Measurements from ENCODE around the gene E2F2. TPM values are rescaled to one million over a fixed set of nuclear protein-coding genes. Genes with fewer than 3 reads are reported as not detected.

E2F2 gene
- total and polyA plus RNA-seq, 2 of the 13 experiments (the other 11 are each of a cell fraction or from before 2014, with no cell fraction given) = 0.65 to 6.6 TPM

GRCh38 chr1:23553231-23554126 is 22.4 kb upstream of the E2F2 start:
- H3K27ac ChIP-seq (ENCODE audit: extremely low read length, insufficient read depth, low read length) = peak overlapping the region; percentile 98
- no peaks in the 10 kb centered on the region for H3K36me3 ChIP-seq (replicated peaks in 1 of 2; ENCODE audit: control insufficient read depth in 1 of 2, insufficient read depth in 2 of 2, low read length in 2 of 2)
- intact Hi-C loops (cut with micrococcal nuclease; ENCODE audit: unreplicated experiment) (loop anchor here (10.0 kb wide), 1 partner anchor 191 kb away; the partner anchor contains the start of gene ELOA), in situ Hi-C loops (cut with HindIII; ENCODE audit: extremely low pct_ligation_motif_present, low pct_unique_long_range_greater_than_20kb) (no loop called here)
- no TSS peak for BruUV-seq (replicated peaks)
- H3K4me3 ChIP-seq (replicated peaks in 1 of 3; ENCODE audit: insufficient read depth in 1 of 3, low read depth in 2 of 3, low read length in 3 of 3) = peak overlapping the region in 2 of 3 experiments; percentile 55 to 72; a peak in 4 of 6 replicates
- no peak overlapping the region for H2AFZ ChIP-seq (ENCODE audit: low read length)
- DNase-seq (ENCODE audit: low spot score) (no peak), ATAC-seq (no peak), FAIRE-seq (no peak)
- H4K20me1 ChIP-seq (ENCODE audit: insufficient read depth, low read length) = 0 out of 2 replicates have a peak, but pooled peaks cover 1% of the 10 kb centered on the region
- POLR2A ChIA-PET = interaction anchor here (0.6 to 3.4 kb wide), 6 partner anchors 23 to 138 kb away, joined by 3 to 12 read pairs (median 8); partner anchors contain the start of gene RPL11
- peak overlapping the region; percentile 92 for H3K4me2 ChIP-seq (ENCODE audit: low read depth, low read length)
- 91% methylated on average over 21 of the region's 21 CpGs for WGBS (ENCODE audit: low lambda C conversion rate)
- H3K9me3 ChIP-seq (ENCODE audit: low read length) = no peaks in the 10 kb centered on the region
- peaks cover 69% of the 10 kb centered on the region for H3K4me1 ChIP-seq (ENCODE audit: insufficient read depth, low read length)
- CTCF ChIA-PET (ENCODE audit: low intra/inter-chr PET ratio, low total read pairs) = interaction anchor here (1.1 kb wide), 1 partner anchor 8 kb away, joined by 3 read pairs; no protein-coding TSS in a partner anchor
- no peaks in the 10 kb centered on the region; a peak in 1 of 5 replicates for H3K27me3 ChIP-seq (ENCODE audit: control insufficient read depth in 1 of 2, insufficient read depth in 2 of 2, low read length in 2 of 2)
- H3K79me2 ChIP-seq (ENCODE audit: insufficient read depth, low read length) = peaks cover 17% of the 10 kb centered on the region
- H3K9ac ChIP-seq (ENCODE audit: insufficient read depth, low read depth, low read length) = peak overlapping the region; percentile 91
- TF ChIP-seq ZNF232 (CRISPR knock-in tag; IDR thresholded peaks at IDR 0.05; ENCODE audit: borderline replicate concordance) (no peak), ZFP91 (CRISPR knock-in tag; IDR thresholded peaks at IDR 0.05; ENCODE audit: borderline replicate concordance) (0 out of 2 replicates have a peak, but pooled peaks have one; percentile 19), ZNF768 (CRISPR knock-in tag; IDR thresholded peaks at IDR 0.05) (peak; percentile 99), ZKSCAN8 (CRISPR knock-in tag; IDR thresholded peaks at IDR 0.05; ENCODE audit: borderline replicate concordance) (no peak), LRRFIP1 (CRISPR knock-in tag; conservative IDR thresholded peaks at IDR 0.05) (no peak), ZNF788 (CRISPR knock-in tag; IDR thresholded peaks at IDR 0.05; ENCODE audit: borderline replicate concordance) (no peak), MAX (IDR thresholded peaks at IDR 0.05) (no peak), GRHL1 (CRISPR knock-in tag; conservative IDR thresholded peaks at IDR 0.05) (no peak), ZNF337 (CRISPR knock-in tag; IDR thresholded peaks at IDR 0.05; ENCODE audit: borderline replicate concordance, low read depth) (no peak), AKAP8 (CRISPR knock-in tag; IDR thresholded peaks at IDR 0.05) (no peak), ATM (IDR thresholded peaks at IDR 0.05; ENCODE audit: borderline replicate concordance) (no peak), ZNF292 (CRISPR knock-in tag; IDR thresholded peaks at IDR 0.05; ENCODE audit: borderline replicate concordance, low read depth) (no peak), ZNF484 (CRISPR knock-in tag; IDR thresholded peaks at IDR 0.05; ENCODE audit: borderline replicate concordance, low read depth) (no peak), KAT8 (CRISPR knock-in tag; IDR thresholded peaks at IDR 0.05) (no peak), TBL1XR1 (IDR thresholded peaks at IDR 0.05; ENCODE audit: borderline replicate concordance, low read length, partially characterized antibody) (no peak), RXRB (CRISPR knock-in tag; IDR thresholded peaks at IDR 0.05; ENCODE audit: borderline replicate concordance) (no peak)

Data from HepG2 (cell line).